HEK293 (cell line): ENCODE results near the gene SHISA9.

Experiments used
- CTCF ChIA-PET: fragments of 350-600 bp; formaldehyde crosslinking; extraction: SDS; loops from one replicate; lab custom pipeline; 2021; ENCODE audit warnings: antibody characterized with exemption; lab: Yijun Ruan, JAX
- POLR2A ChIA-PET: fragments of 300-600 bp; formaldehyde crosslinking; extraction: SDS; loops from one replicate; lab custom pipeline; 2020; ENCODE audit warnings: antibody characterized with exemption, inconsistent platforms; lab: Yijun Ruan, JAX
- H3K27ac ChIP-seq: fragments of 200-500 bp; sonication (Bioruptor generic); 2 replicates; pipeline ENCODE4 v1.5.1; 2014; ENCODE audit warnings: low read depth, low read length, control low read depth, inconsistent platforms; ENCODE audit errors: extremely low read depth
- H3K36me3 ChIP-seq, 2 experiments: fragments of 200-500 bp in 1 of 2; sonication (Bioruptor generic) in 1 of 2; 1 replicate in 1 of 2; 2 replicates in 1 of 2; pipeline ENCODE4 v1.5.1; 2014 to 2017; ENCODE audit warnings: inconsistent platforms in 2 of 2, low read length in 2 of 2; ENCODE audit not compliant: control insufficient read depth in 2 of 2, insufficient read depth in 1 of 2
- H3K4me1 ChIP-seq: fragments of 200-500 bp; sonication (Bioruptor generic); 2 replicates; pipeline ENCODE4 v1.5.1; 2014; ENCODE audit warnings: mild to moderate bottlenecking, low read length, inconsistent platforms; ENCODE audit not compliant: control insufficient read depth, insufficient read depth
- H3K4me3 ChIP-seq: 2 replicates; pipeline ENCODE4 v1.5.1; 2011; ENCODE audit warnings: low read depth, mild to moderate bottlenecking, control low read depth, low read length, moderate library complexity
- H3K9me3 ChIP-seq: fragments of 200-500 bp; sonication (Bioruptor generic); 2 replicates; pipeline ENCODE4 v1.5.1; 2014; ENCODE audit warnings: low read depth, low read length, inconsistent platforms; ENCODE audit not compliant: control insufficient read depth, insufficient read depth
- GLIS1 ChIP-seq: fragments of 450-650 bp; formaldehyde crosslinking; IDR thresholded peaks from 2 replicates; pipeline ENCODE4 v1.5.1; 2016; ENCODE audit warnings: missing biosample characterization, missing genetic modification characterization
- KLF1 ChIP-seq: fragments of 450-650 bp; formaldehyde crosslinking; IDR thresholded peaks from 2 replicates; pipeline ENCODE4 v1.5.1; 2016; ENCODE audit warnings: missing biosample characterization, missing genetic modification characterization
- KLF16 ChIP-seq: fragments of 450-650 bp; formaldehyde crosslinking; IDR thresholded peaks from 2 replicates; pipeline ENCODE4 v1.5.1; 2017; ENCODE audit warnings: missing biosample characterization, missing genetic modification characterization
- MZF1 ChIP-seq: fragments of 450-650 bp; formaldehyde crosslinking; IDR thresholded peaks from 2 replicates; pipeline ENCODE4 v1.5.1; 2017; ENCODE audit warnings: missing biosample characterization, missing genetic modification characterization, borderline replicate concordance
- TCF7L2 ChIP-seq: IDR thresholded peaks from 2 replicates; pipeline ENCODE4 v1.6.1; 2011; ENCODE audit warnings: low read depth, mild to moderate bottlenecking, inconsistent platforms, low read length, moderate library complexity, borderline replicate concordance
- ZNF138 ChIP-seq: fragments of 450-650 bp; formaldehyde crosslinking; IDR thresholded peaks from 2 replicates; pipeline ENCODE4 v1.5.1; 2016; ENCODE audit warnings: missing biosample characterization, missing genetic modification characterization, borderline replicate concordance
- ZNF169 ChIP-seq: fragments of 450-650 bp; formaldehyde crosslinking; IDR thresholded peaks from 2 replicates; pipeline ENCODE4 v1.5.1; 2016; ENCODE audit warnings: missing biosample characterization, missing genetic modification characterization
- ZNF202 ChIP-seq: fragments of 450-650 bp; formaldehyde crosslinking; IDR thresholded peaks from 2 replicates; pipeline ENCODE4 v1.5.1; 2016; ENCODE audit warnings: missing biosample characterization, missing genetic modification characterization, borderline replicate concordance
- ZNF239 ChIP-seq: fragments of 450-650 bp; formaldehyde crosslinking; IDR thresholded peaks from 2 replicates; pipeline ENCODE4 v1.5.1; 2016; ENCODE audit warnings: missing biosample characterization, missing genetic modification characterization
- ZNF24 ChIP-seq: fragments of 450-650 bp; formaldehyde crosslinking; IDR thresholded peaks from 2 replicates; pipeline ENCODE4 v1.5.1; 2016; ENCODE audit warnings: missing biosample characterization, missing genetic modification characterization
- ZNF266 ChIP-seq: fragments of 450-650 bp; formaldehyde crosslinking; IDR thresholded peaks from 2 replicates; pipeline ENCODE4 v1.5.1; 2016; ENCODE audit warnings: missing biosample characterization, missing genetic modification characterization, low read depth
- ZNF292 ChIP-seq: fragments of 450-650 bp; formaldehyde crosslinking; IDR thresholded peaks from 2 replicates; pipeline ENCODE4 v1.5.1; 2016; ENCODE audit warnings: low read depth, missing biosample characterization, missing genetic modification characterization, borderline replicate concordance
- ZNF426 ChIP-seq: fragments of 450-650 bp; formaldehyde crosslinking; IDR thresholded peaks from 2 replicates; pipeline ENCODE4 v1.5.1; 2017; ENCODE audit warnings: missing biosample characterization, missing genetic modification characterization, mild to moderate bottlenecking, inconsistent platforms, moderate library complexity
- ZNF529 ChIP-seq: fragments of 450-650 bp; formaldehyde crosslinking; IDR thresholded peaks from 2 replicates; pipeline ENCODE4 v1.5.1; 2017; ENCODE audit warnings: missing genetic modification characterization, missing biosample characterization; ENCODE audit not compliant: insufficient replicate concordance
- ZNF623 ChIP-seq: fragments of 450-650 bp; formaldehyde crosslinking; IDR thresholded peaks from 2 replicates; pipeline ENCODE4 v1.5.1; 2016; ENCODE audit warnings: missing biosample characterization, missing genetic modification characterization
- ZNF626 ChIP-seq: fragments of 450-650 bp; sonication (Bioruptor Pico); formaldehyde crosslinking; IDR thresholded peaks from 2 replicates; pipeline ENCODE4 v1.5.1; 2018; ENCODE audit warnings: missing biosample characterization, missing genetic modification characterization, inconsistent platforms
- ZNF660 ChIP-seq: fragments of 450-650 bp; IDR thresholded peaks from 2 replicates; pipeline ENCODE4 v1.5.1; 2018; ENCODE audit warnings: missing biosample characterization, mild to moderate bottlenecking, missing genetic modification characterization
- ZNF664 ChIP-seq: fragments of 450-650 bp; formaldehyde crosslinking; IDR thresholded peaks from 2 replicates; pipeline ENCODE4 v1.5.1; 2016; ENCODE audit warnings: missing biosample characterization, missing genetic modification characterization
- ZNF670 ChIP-seq: fragments of 450-650 bp; formaldehyde crosslinking; IDR thresholded peaks from 2 replicates; pipeline ENCODE4 v1.5.1; 2016; ENCODE audit warnings: missing biosample characterization, missing genetic modification characterization, low read depth
- ZNF701 ChIP-seq: fragments of 450-650 bp; formaldehyde crosslinking; IDR thresholded peaks from 2 replicates; pipeline ENCODE4 v1.5.1; 2016; ENCODE audit warnings: missing biosample characterization, missing genetic modification characterization
- ZSCAN16 ChIP-seq: fragments of 450-650 bp; formaldehyde crosslinking; IDR thresholded peaks from 2 replicates; pipeline ENCODE4 v1.5.1; 2016; ENCODE audit warnings: missing biosample characterization, missing genetic modification characterization
- ZSCAN4 ChIP-seq: fragments of 450-650 bp; formaldehyde crosslinking; IDR thresholded peaks from 2 replicates; pipeline ENCODE4 v1.5.1; 2017; ENCODE audit warnings: missing biosample characterization, missing genetic modification characterization
- TF ChIP-seq, protein P1 (sequence below): fragments of 450-650 bp; formaldehyde crosslinking; IDR thresholded peaks from 2 replicates; pipeline ENCODE4 v1.5.1; 2016; ENCODE audit warnings: missing biosample characterization, missing genetic modification characterization
- TF ChIP-seq, protein P2 (sequence below): fragments of 450-650 bp; formaldehyde crosslinking; conservative IDR thresholded peaks from 2 replicates; pipeline ENCODE4 v1.5.1; 2016; ENCODE audit warnings: low read depth, missing biosample characterization, missing genetic modification characterization
- TF ChIP-seq, protein P3 (sequence below): fragments of 450-650 bp; formaldehyde crosslinking; IDR thresholded peaks from 2 replicates; pipeline ENCODE4 v1.5.1; 2016; ENCODE audit warnings: missing biosample characterization, missing genetic modification characterization

The SHISA9 gene

DNA sequence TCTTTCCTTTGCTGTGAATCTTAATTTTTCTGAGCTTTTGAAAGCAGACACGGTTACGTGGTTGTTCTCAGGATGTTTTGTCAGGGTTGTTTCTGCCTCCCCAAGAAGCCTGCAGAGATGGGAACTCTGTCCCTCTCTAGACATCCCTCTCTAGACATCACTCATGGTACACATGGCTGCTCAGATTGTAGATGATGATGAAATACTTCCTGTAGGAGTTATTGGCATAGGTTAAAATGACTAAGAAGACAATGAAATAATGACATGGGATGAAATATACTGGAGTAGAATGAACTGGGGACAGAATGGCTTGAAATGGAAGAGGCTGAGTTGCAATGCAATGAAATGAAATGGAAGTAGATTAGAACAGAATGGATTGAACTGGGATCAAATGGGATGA lies 253.4 kb downstream of the SHISA9 start (continued):
- TF ChIP-seq ZSCAN4 (no peak), ZNF664 (tag by site-specific recombination) (no peak), ZNF529 (tag by site-specific recombination) (no peak)
- TF ChIP-seq, protein P1, sequence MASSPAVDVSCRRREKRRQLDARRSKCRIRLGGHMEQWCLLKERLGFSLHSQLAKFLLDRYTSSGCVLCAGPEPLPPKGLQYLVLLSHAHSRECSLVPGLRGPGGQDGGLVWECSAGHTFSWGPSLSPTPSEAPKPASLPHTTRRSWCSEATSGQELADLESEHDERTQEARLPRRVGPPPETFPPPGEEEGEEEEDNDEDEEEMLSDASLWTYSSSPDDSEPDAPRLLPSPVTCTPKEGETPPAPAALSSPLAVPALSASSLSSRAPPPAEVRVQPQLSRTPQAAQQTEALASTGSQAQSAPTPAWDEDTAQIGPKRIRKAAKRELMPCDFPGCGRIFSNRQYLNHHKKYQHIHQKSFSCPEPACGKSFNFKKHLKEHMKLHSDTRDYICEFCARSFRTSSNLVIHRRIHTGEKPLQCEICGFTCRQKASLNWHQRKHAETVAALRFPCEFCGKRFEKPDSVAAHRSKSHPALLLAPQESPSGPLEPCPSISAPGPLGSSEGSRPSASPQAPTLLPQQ (tag by site-specific recombination): no peak

GRCh38 chr16:13155377-13155776 lies 254.0 kb downstream of the SHISA9 start:
- no peak overlapping the region for H3K27ac ChIP-seq
- ChIA-PET CTCF (no interaction called here), POLR2A (no interaction called here)
- no peaks in the 10 kb centered on the region for H3K4me1 ChIP-seq
- no peaks in the 10 kb centered on the region for H3K36me3 ChIP-seq
- no peak overlapping the region for H3K4me3 ChIP-seq
- TF ChIP-seq, protein P2, sequence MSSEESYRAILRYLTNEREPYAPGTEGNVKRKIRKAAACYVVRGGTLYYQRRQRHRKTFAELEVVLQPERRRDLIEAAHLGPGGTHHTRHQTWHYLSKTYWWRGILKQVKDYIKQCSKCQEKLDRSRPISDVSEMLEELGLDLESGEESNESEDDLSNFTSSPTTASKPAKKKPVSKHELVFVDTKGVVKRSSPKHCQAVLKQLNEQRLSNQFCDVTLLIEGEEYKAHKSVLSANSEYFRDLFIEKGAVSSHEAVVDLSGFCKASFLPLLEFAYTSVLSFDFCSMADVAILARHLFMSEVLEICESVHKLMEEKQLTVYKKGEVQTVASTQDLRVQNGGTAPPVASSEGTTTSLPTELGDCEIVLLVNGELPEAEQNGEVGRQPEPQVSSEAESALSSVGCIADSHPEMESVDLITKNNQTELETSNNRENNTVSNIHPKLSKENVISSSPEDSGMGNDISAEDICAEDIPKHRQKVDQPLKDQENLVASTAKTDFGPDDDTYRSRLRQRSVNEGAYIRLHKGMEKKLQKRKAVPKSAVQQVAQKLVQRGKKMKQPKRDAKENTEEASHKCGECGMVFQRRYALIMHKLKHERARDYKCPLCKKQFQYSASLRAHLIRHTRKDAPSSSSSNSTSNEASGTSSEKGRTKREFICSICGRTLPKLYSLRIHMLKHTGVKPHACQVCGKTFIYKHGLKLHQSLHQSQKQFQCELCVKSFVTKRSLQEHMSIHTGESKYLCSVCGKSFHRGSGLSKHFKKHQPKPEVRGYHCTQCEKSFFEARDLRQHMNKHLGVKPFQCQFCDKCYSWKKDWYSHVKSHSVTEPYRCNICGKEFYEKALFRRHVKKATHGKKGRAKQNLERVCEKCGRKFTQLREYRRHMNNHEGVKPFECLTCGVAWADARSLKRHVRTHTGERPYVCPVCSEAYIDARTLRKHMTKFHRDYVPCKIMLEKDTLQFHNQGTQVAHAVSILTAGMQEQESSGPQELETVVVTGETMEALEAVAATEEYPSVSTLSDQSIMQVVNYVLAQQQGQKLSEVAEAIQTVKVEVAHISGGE: no peak
- TF ChIP-seq ZSCAN16 (tag by site-specific recombination): no peak
- no peak for TF ChIP-seq KLF16 (tag by site-specific recombination)
- TF ChIP-seq MZF1: no peak
- no peak for TF ChIP-seq TCF7L2
- TF ChIP-seq, protein P3, sequence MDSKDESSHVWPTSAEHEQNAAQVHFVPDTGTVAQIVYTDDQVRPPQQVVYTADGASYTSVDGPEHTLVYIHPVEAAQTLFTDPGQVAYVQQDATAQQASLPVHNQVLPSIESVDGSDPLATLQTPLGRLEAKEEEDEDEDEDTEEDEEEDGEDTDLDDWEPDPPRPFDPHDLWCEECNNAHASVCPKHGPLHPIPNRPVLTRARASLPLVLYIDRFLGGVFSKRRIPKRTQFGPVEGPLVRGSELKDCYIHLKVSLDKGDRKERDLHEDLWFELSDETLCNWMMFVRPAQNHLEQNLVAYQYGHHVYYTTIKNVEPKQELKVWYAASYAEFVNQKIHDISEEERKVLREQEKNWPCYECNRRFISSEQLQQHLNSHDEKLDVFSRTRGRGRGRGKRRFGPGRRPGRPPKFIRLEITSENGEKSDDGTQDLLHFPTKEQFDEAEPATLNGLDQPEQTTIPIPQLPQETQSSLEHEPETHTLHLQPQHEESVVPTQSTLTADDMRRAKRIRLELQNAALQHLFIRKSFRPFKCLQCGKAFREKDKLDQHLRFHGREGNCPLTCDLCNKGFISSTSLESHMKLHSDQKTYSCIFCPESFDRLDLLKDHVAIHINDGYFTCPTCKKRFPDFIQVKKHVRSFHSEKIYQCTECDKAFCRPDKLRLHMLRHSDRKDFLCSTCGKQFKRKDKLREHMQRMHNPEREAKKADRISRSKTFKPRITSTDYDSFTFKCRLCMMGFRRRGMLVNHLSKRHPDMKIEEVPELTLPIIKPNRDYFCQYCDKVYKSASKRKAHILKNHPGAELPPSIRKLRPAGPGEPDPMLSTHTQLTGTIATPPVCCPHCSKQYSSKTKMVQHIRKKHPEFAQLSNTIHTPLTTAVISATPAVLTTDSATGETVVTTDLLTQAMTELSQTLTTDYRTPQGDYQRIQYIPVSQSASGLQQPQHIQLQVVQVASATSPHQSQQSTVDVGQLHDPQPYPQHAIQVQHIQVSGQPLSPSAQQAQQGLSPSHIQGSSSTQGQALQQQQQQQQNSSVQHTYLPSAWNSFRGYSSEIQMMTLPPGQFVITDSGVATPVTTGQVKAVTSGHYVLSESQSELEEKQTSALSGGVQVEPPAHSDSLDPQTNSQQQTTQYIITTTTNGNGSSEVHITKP (tag by site-specific recombination): no peak
- no peak for TF ChIP-seq ZNF623
- no peak for TF ChIP-seq ZNF239 (tag by site-specific recombination)
- TF ChIP-seq ZNF169: no peak
- no peak for TF ChIP-seq ZNF202 (tag by site-specific recombination)
- no peaks in the 10 kb centered on the region for H3K9me3 ChIP-seq

DNA sequence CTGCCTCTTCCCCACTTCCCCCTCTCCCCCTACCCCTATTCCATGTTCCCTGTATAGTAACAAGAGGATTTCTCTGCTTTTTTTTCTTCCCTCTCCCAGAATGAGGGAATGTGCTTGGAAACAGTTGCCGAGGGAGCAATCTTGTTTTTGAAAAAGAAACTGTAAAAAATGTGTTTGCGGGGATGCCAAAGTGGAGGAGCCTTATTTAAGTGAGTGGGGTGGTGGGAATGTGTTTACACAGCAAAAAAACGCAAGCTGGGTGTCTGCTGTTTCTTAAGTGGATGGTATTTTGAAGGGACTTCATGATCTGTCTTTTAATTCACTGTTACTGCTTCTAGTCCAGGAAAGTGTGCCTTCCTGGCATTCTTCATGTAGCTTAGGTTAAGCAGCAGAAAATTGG lies 254.4 kb downstream of the SHISA9 start:
- H3K4me1 ChIP-seq: no peaks in the 10 kb centered on the region
- CTCF ChIA-PET: no interaction called here
- H3K27ac ChIP-seq: no peak overlapping the region
- H3K9me3 ChIP-seq: no peaks in the 10 kb centered on the region
- no peaks in the 10 kb centered on the region for H3K36me3 ChIP-seq
- no peak overlapping the region for H3K4me3 ChIP-seq
- TF ChIP-seq GLIS1: no peak
- no peak for TF ChIP-seq ZNF138
- TF ChIP-seq ZNF24 (tag by site-specific recombination): no peak
- TF ChIP-seq ZNF292 (tag by site-specific recombination): no peak
- no peak for TF ChIP-seq ZNF701
- TF ChIP-seq ZNF626 (tag by site-specific recombination): no peak
- no peak for TF ChIP-seq KLF1 (tag by site-specific recombination)
- no peak for TF ChIP-seq ZNF266 (tag by site-specific recombination)
- TF ChIP-seq ZNF426 (tag by site-specific recombination): no peak
- no peak for TF ChIP-seq ZNF660 (tag by site-specific recombination)
- no peak for TF ChIP-seq ZNF670 (tag by site-specific recombination)
- POLR2A ChIA-PET: no interaction called here
